Adrenal gland (tissue), 12 donors: ENCODE results near the gene ZFP42. TPM values are rescaled to one million over a fixed set of nuclear protein-coding genes. Genes with fewer than 3 reads are reported as not detected.

ENCODE experiments used
- DNase-seq, 7 donors: peaks; one replicate each; pipeline ENCODE4 v3.0.0-alpha.2; 2019 to 2020
- H3K27ac ChIP-seq, 5 donors: fragments of 200-600 bp; sonication (generic) in 4 of 5; 1 replicate in 3 of 5; 2 replicates in 2 of 5; pipeline versions ENCODE4 v1.5.1 to v1.8.0; 2016 to 2020; ENCODE audit warnings: mild to moderate bottlenecking in 1 of 5
- H3K27me3 ChIP-seq: fragments of 200-600 bp; 2 replicates; pipeline ENCODE4 v1.8.0; 2021
- H3K36me3 ChIP-seq, 2 donors: fragments of 200-600 bp; replicated peaks in 1 of 2; 1 replicate in 1 of 2; 2 replicates in 1 of 2; pipeline versions ENCODE4 v1.5.1 to v1.8.0; 2018 to 2022
- H3K4me1 ChIP-seq, 2 donors: fragments of 200-600 bp; replicated peaks in 1 of 2; 1 replicate in 1 of 2; 2 replicates in 1 of 2; pipeline versions ENCODE4 v1.5.1 to v1.8.0; 2018 to 2021
- H3K4me3 ChIP-seq, 4 donors: fragments of 200-600 bp; sonication (generic) in 3 of 4; one replicate each; pipeline ENCODE4 v1.5.1; 2016 to 2018
- H3K9me3 ChIP-seq, 3 donors: fragments of 200-600 bp; sonication (generic) in 1 of 3; replicated peaks in 1 of 3; 1 replicate in 2 of 3; 2 replicates in 1 of 3; pipeline versions ENCODE4 v1.5.1 to v1.8.0; 2016 to 2021
- POLR2A ChIP-seq, 2 donors: fragments of 450-650 bp; IDR thresholded peaks; one replicate each; pipeline ENCODE4 v1.6.1; 2017; ENCODE audit warnings: antibody characterized with exemption in 2 of 2, mild to moderate bottlenecking in 2 of 2, moderate library complexity in 1 of 2
- WGBS, 4 donors: extraction: QIAGEN DNeasy Blood & Tissue Kit in 2 of 4; methylation state at CpG; one replicate each; pipeline versions ENCODE4 v1.1.5 to v1.1.7; 2013 to 2017; 5-methylcytosine and 5-hydroxymethylcytosine counted together
- intact Hi-C, 2 donors: fragments of 100-400 bp; cut with DNase I; formaldehyde crosslinking; loops; one replicate each; pipeline versions ENCODE4 v1.14.1 to v1.15.0; 2022 to 2023
- polyA plus RNA-seq, 3 donors: library from polyadenylated mRNA; stranded (reverse); fragments of 200-250 nt in 2 of 3; fragments of 350-450 nt in 1 of 3; fragmentation: Illumina TruSeq in 1 of 3; extraction: RNeasy Lipid Tissue Mini Kit (QIAGEN cat#74804) in 1 of 3; gene quantifications; one replicate each; pipeline ENCODE4 v1.2.3, GENCODE V29; 2013 to 2014
- total RNA-seq, 9 donors: library from RNA; depleted of rRNA in 4 of 9; stranded (reverse); fragments of >200 nt in 4 of 9; fragments of 120-200 nt in 1 of 9; fragmentation: NEBNext Ultra II Directional in 1 of 9; extraction: Animal tissue kit (Norgen Biotek cat#: 25700) in 1 of 9; gene quantifications; one replicate each; pipeline versions ENCODE4 v1.1.0 to v1.2.4, GENCODE V29; 2013 to 2023
- TF ChIP-seq, protein P1 (sequence below), 6 experiments: fragments of 450-650 bp in 4 of 6; fragments of 200-600 bp in 2 of 6; sonication (generic) in 1 of 6; IDR thresholded peaks; 1 replicate in 5 of 6; 2 replicates in 1 of 6; pipeline versions ENCODE4 v1.5.1 to v1.8.0; 2016 to 2021; ENCODE audit warnings: antibody characterized with exemption in 6 of 6, mild to moderate bottlenecking in 2 of 6, moderate library complexity in 1 of 6
- donor health status: healthy with polysubstance abuse.
- donor health status: Bipolar disorder and iron deficiency.
- donor health status: DM: yes; HTN: yes; CAD: no.
- donor health status: DM: no; HTN: no; CAD: no.
- donor health status: DM: no; HTN: no; CAD: no.
- donor health status: DM: yes; HTN: yes; CAD: no.

Gene ZFP42
- total and polyA plus RNA-seq, 12 donors, result 0.06 to 0.08 TPM; not detected in 10

GRCh38 chr4:188012426-188012945, 16.9 kb downstream of the ZFP42 start:
- no peak overlapping the region for H3K27ac ChIP-seq
- TF ChIP-seq, protein P1, sequence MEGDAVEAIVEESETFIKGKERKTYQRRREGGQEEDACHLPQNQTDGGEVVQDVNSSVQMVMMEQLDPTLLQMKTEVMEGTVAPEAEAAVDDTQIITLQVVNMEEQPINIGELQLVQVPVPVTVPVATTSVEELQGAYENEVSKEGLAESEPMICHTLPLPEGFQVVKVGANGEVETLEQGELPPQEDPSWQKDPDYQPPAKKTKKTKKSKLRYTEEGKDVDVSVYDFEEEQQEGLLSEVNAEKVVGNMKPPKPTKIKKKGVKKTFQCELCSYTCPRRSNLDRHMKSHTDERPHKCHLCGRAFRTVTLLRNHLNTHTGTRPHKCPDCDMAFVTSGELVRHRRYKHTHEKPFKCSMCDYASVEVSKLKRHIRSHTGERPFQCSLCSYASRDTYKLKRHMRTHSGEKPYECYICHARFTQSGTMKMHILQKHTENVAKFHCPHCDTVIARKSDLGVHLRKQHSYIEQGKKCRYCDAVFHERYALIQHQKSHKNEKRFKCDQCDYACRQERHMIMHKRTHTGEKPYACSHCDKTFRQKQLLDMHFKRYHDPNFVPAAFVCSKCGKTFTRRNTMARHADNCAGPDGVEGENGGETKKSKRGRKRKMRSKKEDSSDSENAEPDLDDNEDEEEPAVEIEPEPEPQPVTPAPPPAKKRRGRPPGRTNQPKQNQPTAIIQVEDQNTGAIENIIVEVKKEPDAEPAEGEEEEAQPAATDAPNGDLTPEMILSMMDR (IDR thresholded peaks at IDR 0.05), result no peak
- no peak for TF ChIP-seq POLR2A (IDR thresholded peaks at IDR 0.05)
- intact Hi-C loops, result no loop called here

GRCh38 chr4:188015025-188015940, 19.7 kb downstream of the ZFP42 start:
- DNase-seq, result no peak
- TF ChIP-seq POLR2A (IDR thresholded peaks at IDR 0.05), result no peak
- TF ChIP-seq, protein P1 (IDR thresholded peaks at IDR 0.05), result no peak
- no peaks in the 10 kb centered on the region for H3K4me1 ChIP-seq
- WGBS, 4 donors, result 77 to 81% (median 77%) methylated on average over 14 of the region's 14 CpGs
- no peak overlapping the region for H3K4me3 ChIP-seq
- H3K27ac ChIP-seq, result no peak overlapping the region
- H3K9me3 ChIP-seq, result no peaks in the 10 kb centered on the region
- H3K36me3 ChIP-seq, result no peaks in the 10 kb centered on the region
- no peaks in the 10 kb centered on the region for H3K27me3 ChIP-seq
- intact Hi-C loops, result no loop called here

More at GRCh38 chr4:188012426-188012945, 16.9 kb downstream of the ZFP42 start:
- H3K4me3 ChIP-seq, result no peak overlapping the region
- no peaks in the 10 kb centered on the region for H3K36me3 ChIP-seq
- H3K4me1 ChIP-seq, result no peaks in the 10 kb centered on the region
- H3K27me3 ChIP-seq, result no peaks in the 10 kb centered on the region
- 88 to 96% (median 92%) methylated on average over 7 of the region's 7 CpGs for whole genome bisulfite sequencing, 4 donors
- no peak for DNase-seq
- H3K9me3 ChIP-seq, result peaks cover 0 to 3% (median 0%) of the 10 kb centered on the region in 3 donors

- WGBS, 4 donors, result 37 to 46% (median 40%) methylated on average over 7 of the region's 7 CpGs
- no peak for DNase-seq
- H3K4me1 ChIP-seq, result no peaks in the 10 kb centered on the region
- H3K27ac ChIP-seq, result no peak overlapping the region
- no peaks in the 10 kb centered on the region for H3K36me3 ChIP-seq
- no peaks in the 10 kb centered on the region for H3K9me3 ChIP-seq
- H3K27me3 ChIP-seq, result no peaks in the 10 kb centered on the region
- TF ChIP-seq, protein P1 (IDR thresholded peaks at IDR 0.05), result no peak
- TF ChIP-seq POLR2A (IDR thresholded peaks at IDR 0.05), result no peak
- H3K4me3 ChIP-seq, result no peak overlapping the region
- intact Hi-C loops, result no loop called here
Measured at GRCh38 chr4:188016754-188017153, 21.2 kb downstream of the ZFP42 start.

- TF ChIP-seq POLR2A (IDR thresholded peaks at IDR 0.05), result no peak
- TF ChIP-seq, protein P1 (IDR thresholded peaks at IDR 0.05), result no peak
- intact Hi-C loops, result no loop called here
- 73 to 82% (median 80%) methylated on average over 6 of the region's 6 CpGs for WGBS, 4 donors
- Histone ChIP-seq H3K4me3 (no peak overlapping the region), H3K9me3 (no peaks in the 10 kb centered on the region), H3K36me3 (no peaks in the 10 kb centered on the region), H3K27me3 (no peaks in the 10 kb centered on the region), H3K4me1 (no peaks in the 10 kb centered on the region), H3K27ac (no peak overlapping the region)
- no peak for DNase-seq
Measured at GRCh38 chr4:188018262-188018661, 22.7 kb downstream of the ZFP42 start.
